ENCODE results near the gene PCDHGB5. TPM values are rescaled to one million over a fixed set of nuclear protein-coding genes. Genes with fewer than 3 reads are reported as not detected.
A peak's percentile ranks its signal among the peaks of the same experiment; 100 is the strongest.
"Not testable (repeated sequence)": the region's sequence is repeated elsewhere in the genome, so short reads cannot be mapped to it uniquely, and the experiment has no call there.

The PCDHGB5 gene
- total RNA-seq, 1 donor from 2014 or later, result 19.6 TPM

- intact Hi-C loops (cut with DNase I), result loop anchor here (5.0 to 10.0 kb wide), 2 partner anchors 122 to 160 kb away; no protein-coding TSS in a partner anchor
- H3K4me1 ChIP-seq, result no peaks in the 10 kb centered on the region
- no peak within 1 kb of the TSS for H3K27ac ChIP-seq
- no peaks in the 10 kb centered on the region for H3K27me3 ChIP-seq
- H3K36me3 ChIP-seq, result peaks cover 4 to 5% of the 10 kb centered on the region in 2 donors
- H3K9me3 ChIP-seq, result peaks cover 87 to 97% of the 10 kb centered on the region in 2 donors
- TF ChIP-seq, protein P1, sequence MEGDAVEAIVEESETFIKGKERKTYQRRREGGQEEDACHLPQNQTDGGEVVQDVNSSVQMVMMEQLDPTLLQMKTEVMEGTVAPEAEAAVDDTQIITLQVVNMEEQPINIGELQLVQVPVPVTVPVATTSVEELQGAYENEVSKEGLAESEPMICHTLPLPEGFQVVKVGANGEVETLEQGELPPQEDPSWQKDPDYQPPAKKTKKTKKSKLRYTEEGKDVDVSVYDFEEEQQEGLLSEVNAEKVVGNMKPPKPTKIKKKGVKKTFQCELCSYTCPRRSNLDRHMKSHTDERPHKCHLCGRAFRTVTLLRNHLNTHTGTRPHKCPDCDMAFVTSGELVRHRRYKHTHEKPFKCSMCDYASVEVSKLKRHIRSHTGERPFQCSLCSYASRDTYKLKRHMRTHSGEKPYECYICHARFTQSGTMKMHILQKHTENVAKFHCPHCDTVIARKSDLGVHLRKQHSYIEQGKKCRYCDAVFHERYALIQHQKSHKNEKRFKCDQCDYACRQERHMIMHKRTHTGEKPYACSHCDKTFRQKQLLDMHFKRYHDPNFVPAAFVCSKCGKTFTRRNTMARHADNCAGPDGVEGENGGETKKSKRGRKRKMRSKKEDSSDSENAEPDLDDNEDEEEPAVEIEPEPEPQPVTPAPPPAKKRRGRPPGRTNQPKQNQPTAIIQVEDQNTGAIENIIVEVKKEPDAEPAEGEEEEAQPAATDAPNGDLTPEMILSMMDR (IDR thresholded peaks at IDR 0.05), result peak in 2 of 3 experiments; percentile 20 to 23
- H3K4me3 ChIP-seq, result peak within 1 kb of the TSS; percentile 37 to 45
- no peak for DNase-seq (ENCODE audit: low spot score in 2 of 2)
Observed at GRCh38 chr5:141402553-141403243, 5.0 kb downstream of the PCDHGB5 start, which contains the start of gene PCDHGA9. Gene PCDHGA9, plus strand, starts transcription at chr5:141402778. Its CDS starts 175 bp downstream, at chr5:141402953.

DNA sequence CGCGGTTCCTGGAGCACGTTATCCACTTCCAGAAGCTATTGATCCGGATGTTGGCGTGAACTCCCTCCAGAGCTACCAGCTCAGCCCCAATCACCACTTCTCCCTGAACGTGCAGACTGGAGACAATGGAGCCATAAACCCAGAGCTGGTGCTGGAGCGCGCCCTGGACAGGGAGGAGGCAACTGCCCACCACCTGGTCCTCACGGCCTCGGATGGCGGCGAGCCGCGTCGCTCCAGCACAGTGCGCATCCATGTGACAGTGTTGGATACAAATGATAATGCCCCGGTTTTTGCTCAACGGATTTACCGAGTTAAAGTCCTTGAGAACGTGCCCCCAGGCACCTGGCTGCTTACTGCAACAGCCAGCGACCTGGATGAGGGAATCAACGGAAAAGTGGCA is 5.6 kb downstream of the PCDHGB5 start:
- Histone ChIP-seq H3K4me1 (no peaks in the 10 kb centered on the region), H3K36me3 (peaks cover 4 to 5% of the 10 kb centered on the region in 2 donors), H3K27ac (no peak overlapping the region), H3K27me3 (no peaks in the 10 kb centered on the region), H3K4me3 (peak overlapping the region; percentile 37 to 45), H3K9me3 (peaks cover 92 to 100% of the 10 kb centered on the region in 2 donors)
- TF ChIP-seq, protein P1 (IDR thresholded peaks at IDR 0.05), result no peak
- DNase-seq (ENCODE audit: low spot score in 2 of 2), result no peak
- intact Hi-C loops (cut with DNase I), result loop anchor here (5.0 to 10.0 kb wide), 2 partner anchors 121 to 159 kb away; no protein-coding TSS in a partner anchor

DNA sequence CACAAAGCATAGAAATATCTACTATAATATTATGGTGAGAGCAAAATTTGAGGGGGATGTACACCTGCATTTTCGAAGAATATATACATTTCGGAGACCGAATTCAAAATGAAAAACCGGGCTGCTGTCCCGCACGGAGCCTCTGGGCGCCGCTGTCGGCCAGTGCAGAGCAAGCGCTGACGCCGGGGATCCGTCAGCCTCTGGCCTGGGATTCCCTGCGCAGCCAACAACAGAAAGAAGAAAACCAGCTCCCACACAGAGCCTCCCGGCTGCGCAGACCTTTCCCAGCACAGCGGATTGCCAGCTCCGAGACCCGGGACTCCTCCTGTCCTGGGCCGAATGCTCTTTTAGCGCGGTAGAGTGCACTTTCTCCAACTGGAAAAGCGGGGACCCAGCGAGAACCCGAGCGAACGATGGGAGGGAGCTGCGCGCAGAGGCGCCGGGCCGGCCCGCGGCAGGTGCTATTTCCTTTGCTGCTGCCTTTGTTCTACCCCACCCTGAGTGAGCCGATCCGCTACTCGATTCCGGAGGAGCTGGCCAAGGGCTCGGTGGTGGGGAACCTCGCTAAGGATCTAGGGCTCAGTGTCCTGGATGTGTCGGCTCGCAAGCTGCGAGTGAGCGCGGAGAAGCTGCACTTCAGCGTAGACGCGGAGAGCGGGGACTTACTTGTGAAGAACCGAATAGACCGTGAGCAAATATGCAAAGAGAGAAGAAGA is 10.2 kb downstream of the PCDHGB5 start, which contains the start of gene PCDHGB6:
PCDHGB6 (plus strand) TSS at position 232 of the 716 bp plus-strand sequence; CDS start at position 414, 182 bp downstream.
- H3K4me3 ChIP-seq, result peak within 1 kb of the TSS; percentile 34 to 42
- not testable (repeated sequence) for H3K4me1 ChIP-seq, H3K36me3 ChIP-seq, H3K27me3 ChIP-seq, H3K27ac ChIP-seq
- peak in 1 of 2 donors; percentile 61 for DNase-seq (ENCODE audit: low spot score in 2 of 2)
- TF ChIP-seq, protein P1 (IDR thresholded peaks at IDR 0.05), result peak in 2 of 3 experiments; percentile 15 to 21
- H3K9me3 ChIP-seq, result peaks cover 95 to 100% of the 10 kb centered on the region in 2 donors
- intact Hi-C loops (cut with DNase I), result loop anchor here (10.0 kb wide), 1 partner anchor 117 kb away; no protein-coding TSS in a partner anchor

- DNase-seq (ENCODE audit: low spot score in 2 of 2), result no peak
Observed at GRCh38 chr5:141409598-141410306, 12.0 kb downstream of the PCDHGB5 start.

More at GRCh38 chr5:141409598-141410306, 12.0 kb downstream of the PCDHGB5 start:
- peaks cover 95 to 100% of the 10 kb centered on the region in 2 donors for H3K9me3 ChIP-seq
- no peaks in the 10 kb centered on the region for H3K27me3 ChIP-seq
- H3K27ac ChIP-seq, result no peak overlapping the region
- H3K4me3 ChIP-seq, result peak overlapping the region in 1 of 2 donors; percentile 42
- TF ChIP-seq, protein P1 (IDR thresholded peaks at IDR 0.05), result no peak
- H3K36me3 ChIP-seq, result peaks cover 4 to 6% of the 10 kb centered on the region in 2 donors
- H3K4me1 ChIP-seq, result no peaks in the 10 kb centered on the region
- intact Hi-C loops (cut with DNase I), result loop anchor here (10.0 kb wide), 1 partner anchor 115 kb away; no protein-coding TSS in a partner anchor
